Mesenchymal stem cell (in vitro differentiated cells and primary cell): ENCODE data around the gene WNK1.
"Not testable (repeated sequence)": the region's sequence is repeated elsewhere in the genome, so short reads cannot be mapped to it uniquely, and the experiment has no call there.

Experiments used
- DNase-seq: peaks from one replicate; pipeline ENCODE4 v3.0.0-alpha.2; 2013
- H2AFZ ChIP-seq: one replicate; pipeline ENCODE4 v1.6.1; 2013; ENCODE audit warnings: low read depth, mild to moderate bottlenecking, control low read depth, inconsistent platforms, low read length, moderate library complexity
- H2AK5ac ChIP-seq: 2 replicates; pipeline ENCODE4 v1.6.1; 2013; ENCODE audit warnings: low read length, moderate library complexity, mild to moderate bottlenecking, inconsistent platforms; ENCODE audit not compliant: severe bottlenecking
- H2BK120ac ChIP-seq: one replicate; pipeline ENCODE4 v1.6.1; 2013; ENCODE audit warnings: low read depth, mild to moderate bottlenecking, inconsistent platforms, low read length, moderate library complexity
- H2BK12ac ChIP-seq, 2 experiments: one replicate each; pipeline ENCODE4 v1.6.1; 2013; ENCODE audit warnings: inconsistent platforms in 2 of 2, low read length in 2 of 2, mild to moderate bottlenecking in 2 of 2, moderate library complexity in 2 of 2, control low read depth in 1 of 2
- H2BK15ac ChIP-seq: one replicate; pipeline ENCODE4 v1.6.1; 2013; ENCODE audit warnings: mild to moderate bottlenecking, low read depth, inconsistent platforms; ENCODE audit not compliant: poor library complexity, severe bottlenecking
- H2BK5ac ChIP-seq: 2 replicates; pipeline ENCODE4 v1.6.1; 2013; ENCODE audit warnings: low read depth, mild to moderate bottlenecking, low read length, control low read depth, inconsistent platforms; ENCODE audit not compliant: poor library complexity, severe bottlenecking
- H3K14ac ChIP-seq, 2 experiments: one replicate each; pipeline ENCODE4 v1.6.1; 2013; ENCODE audit warnings: inconsistent platforms in 2 of 2, low read length in 2 of 2, control low read depth in 1 of 2, mild to moderate bottlenecking in 1 of 2, moderate library complexity in 1 of 2
- H3K18ac ChIP-seq, 2 experiments: one replicate each; pipeline ENCODE4 v1.6.1; 2013; ENCODE audit warnings: inconsistent platforms in 2 of 2, low read length in 2 of 2, control low read depth in 1 of 2, low read depth in 1 of 2, mild to moderate bottlenecking in 1 of 2
- H3K23ac ChIP-seq, 2 experiments: one replicate each; pipeline ENCODE4 v1.6.1; 2013; ENCODE audit warnings: inconsistent platforms in 2 of 2, low read length in 2 of 2, mild to moderate bottlenecking in 2 of 2, moderate library complexity in 2 of 2, control low read depth in 1 of 2
- H3K27ac ChIP-seq: 2 replicates; pipeline ENCODE4 v1.5.1; 2013; ENCODE audit warnings: mild to moderate bottlenecking, moderate library complexity, low read length, control low read depth, inconsistent platforms; ENCODE audit not compliant: poor library complexity, severe bottlenecking
- H3K27me3 ChIP-seq, 2 experiments: 2 replicates each; pipeline versions ENCODE4 v1.6.1 to v1.7.0; 2013; ENCODE audit warnings: low read length in 2 of 2, mild to moderate bottlenecking in 2 of 2, moderate library complexity in 2 of 2, control low read depth in 1 of 2, inconsistent platforms in 1 of 2; ENCODE audit not compliant: control insufficient read depth in 1 of 2, insufficient read depth in 1 of 2
- H3K36me3 ChIP-seq, 2 experiments: 2 replicates each; pipeline versions ENCODE4 v1.6.1 to v1.7.0; 2013; ENCODE audit warnings: low read length in 2 of 2, control low read depth in 1 of 2, inconsistent platforms in 1 of 2, low read depth in 1 of 2, mild to moderate bottlenecking in 1 of 2; ENCODE audit not compliant: insufficient read depth in 2 of 2, control insufficient read depth in 1 of 2
- H3K4ac ChIP-seq, 2 experiments: one replicate each; pipeline ENCODE4 v1.6.1; 2013; ENCODE audit warnings: inconsistent platforms in 2 of 2, low read length in 2 of 2, mild to moderate bottlenecking in 2 of 2, moderate library complexity in 2 of 2, control low read depth in 1 of 2, low read depth in 1 of 2
- H3K4me1 ChIP-seq: 2 replicates; pipeline ENCODE4 v1.6.1; 2013; ENCODE audit warnings: low read depth, low read length, control low read depth; ENCODE audit not compliant: control insufficient read depth, insufficient read depth
- H3K4me2 ChIP-seq: 2 replicates; pipeline ENCODE4 v1.6.1; 2013; ENCODE audit warnings: low read length, mild to moderate bottlenecking, inconsistent platforms; ENCODE audit not compliant: poor library complexity, severe bottlenecking
- H3K4me3 ChIP-seq, 2 experiments: 2 replicates each; pipeline versions ENCODE4 v1.5.1 to v1.7.0; 2013; ENCODE audit warnings: low read length in 2 of 2, mild to moderate bottlenecking in 2 of 2, control low read depth in 1 of 2, low read depth in 1 of 2; ENCODE audit not compliant: insufficient read depth in 1 of 2
- H3K79me1 ChIP-seq: replicated peaks from 2 replicates; pipeline ENCODE4 v1.6.1; 2013; ENCODE audit warnings: mild to moderate bottlenecking, control low read depth, low read length, inconsistent platforms; ENCODE audit not compliant: poor library complexity, severe bottlenecking
- H3K9ac ChIP-seq: 2 replicates; pipeline ENCODE4 v1.7.0; 2013; ENCODE audit warnings: mild to moderate bottlenecking, low read length, moderate library complexity
- H3K9me3 ChIP-seq: 2 replicates; pipeline ENCODE4 v1.7.0; 2013; ENCODE audit warnings: mild to moderate bottlenecking, low read length; ENCODE audit not compliant: control insufficient read depth
- H4K8ac ChIP-seq: one replicate; pipeline ENCODE4 v1.6.1; 2013; ENCODE audit warnings: inconsistent platforms, mild to moderate bottlenecking, low read length, moderate library complexity
- H4K91ac ChIP-seq: one replicate; pipeline ENCODE4 v1.6.1; 2013; ENCODE audit warnings: mild to moderate bottlenecking, low read length, inconsistent platforms
- WGBS: methylation state at CpG from one replicate; pipeline ENCODE4 v1.1.7; 2013; ENCODE audit warnings: mixed read lengths; 5-methylcytosine and 5-hydroxymethylcytosine counted together

The WNK1 gene

GRCh38 chr12:848882-849527 lies 96.6 kb downstream of the WNK1 start:
- H3K18ac ChIP-seq: no peak overlapping the region
- no peak overlapping the region for H2AFZ ChIP-seq
- H3K27ac ChIP-seq: peak overlapping the region; percentile 56
- H2BK15ac ChIP-seq: no peak overlapping the region
- no peak for DNase-seq
- H3K36me3 ChIP-seq: peaks cover 3 to 13% of the 10 kb centered on the region in 2 experiments
- H2AK5ac ChIP-seq: no peak overlapping the region
- no peak overlapping the region for H4K8ac ChIP-seq
- no peak overlapping the region for H2BK5ac ChIP-seq
- no peak overlapping the region for H3K14ac ChIP-seq
- no peak overlapping the region for H3K4me2 ChIP-seq
- H4K91ac ChIP-seq: no peak overlapping the region
- peaks cover 10% of the 10 kb centered on the region for H3K79me1 ChIP-seq
- H3K9me3 ChIP-seq: no peaks in the 10 kb centered on the region
- H3K4me3 ChIP-seq: no peak overlapping the region
- H2BK12ac ChIP-seq: no peak overlapping the region
- no peaks in the 10 kb centered on the region for H3K27me3 ChIP-seq
- H3K9ac ChIP-seq: peak overlapping the region; percentile 85
- H3K4me1 ChIP-seq: peaks cover 3% of the 10 kb centered on the region
- H3K4ac ChIP-seq: no peak overlapping the region
- WGBS: 100% methylated on average over 2 of the region's 2 CpGs
- H3K23ac ChIP-seq: no peak overlapping the region
- H2BK120ac ChIP-seq: no peak overlapping the region

- H2BK15ac ChIP-seq, H2BK12ac ChIP-seq, DNase-seq, H3K4me1 ChIP-seq, H3K23ac ChIP-seq, H3K79me1 ChIP-seq, H4K91ac ChIP-seq, H4K8ac ChIP-seq, H3K4me3 ChIP-seq, H2BK5ac ChIP-seq, H3K27ac ChIP-seq, H2AK5ac ChIP-seq, H3K9me3 ChIP-seq, H3K4ac ChIP-seq, H3K4me2 ChIP-seq, H2BK120ac ChIP-seq, H2AFZ ChIP-seq, H3K27me3 ChIP-seq, H3K18ac ChIP-seq, H3K9ac ChIP-seq, H3K14ac ChIP-seq: not testable (repeated sequence)
- peaks cover 3 to 13% of the 10 kb centered on the region in 2 experiments for H3K36me3 ChIP-seq
- no CpG with 5 or more reads among the region's 4 CpGs for WGBS
Observed at GRCh38 chr12:849733-850437, 97.5 kb downstream of the WNK1 start.

GRCh38 chr12:851343-851742 lies 99.0 kb downstream of the WNK1 start:
- Histone ChIP-seq H2BK5ac (no peak overlapping the region), H3K27ac (no peak overlapping the region), H2AFZ (no peak overlapping the region), H2BK120ac (no peak overlapping the region), H4K91ac (no peak overlapping the region), H3K4ac (no peak overlapping the region), H3K36me3 (peaks cover 1 to 3% of the 10 kb centered on the region in 2 experiments), H3K4me3 (peak overlapping the region in 1 of 2 experiments; percentile 55), H3K4me2 (no peak overlapping the region), H2BK12ac (no peak overlapping the region), H3K27me3 (no peaks in the 10 kb centered on the region), H4K8ac (no peak overlapping the region), H3K9me3 (no peaks in the 10 kb centered on the region), H2AK5ac (no peak overlapping the region), H3K14ac (no peak overlapping the region), H3K9ac (peak overlapping the region; percentile 81), H3K18ac (no peak overlapping the region), H3K79me1 (peaks cover 8% of the 10 kb centered on the region), H3K4me1 (peaks cover 3% of the 10 kb centered on the region), H3K23ac (no peak overlapping the region), H2BK15ac (no peak overlapping the region)
- WGBS: 95% methylated on average over 1 of the region's 1 CpG
- DNase-seq: peak; percentile 21

- H4K91ac ChIP-seq: no peak overlapping the region
- no peak overlapping the region for H2BK15ac ChIP-seq
- peaks cover 10% of the 10 kb centered on the region for H3K79me1 ChIP-seq
- H3K14ac ChIP-seq: no peak overlapping the region
- peak; percentile 76 for DNase-seq
- peak overlapping the region; percentile 81 for H3K9ac ChIP-seq
- H2AK5ac ChIP-seq: no peak overlapping the region
- no peak overlapping the region for H2BK12ac ChIP-seq
- peak overlapping the region in 1 of 2 experiments; percentile 55 for H3K4me3 ChIP-seq
- no peak overlapping the region for H3K4ac ChIP-seq
- peaks cover 0 to 3% of the 10 kb centered on the region in 2 experiments for H3K36me3 ChIP-seq
- H2BK5ac ChIP-seq: no peak overlapping the region
- WGBS: 83% methylated on average over 2 of the region's 3 CpGs
- H2BK120ac ChIP-seq: no peak overlapping the region
- no peak overlapping the region for H2AFZ ChIP-seq
- H3K23ac ChIP-seq: no peak overlapping the region
- no peak overlapping the region for H3K18ac ChIP-seq
- H3K4me2 ChIP-seq: no peak overlapping the region
- H3K27ac ChIP-seq: no peak overlapping the region
- no peaks in the 10 kb centered on the region for H3K9me3 ChIP-seq
- H3K27me3 ChIP-seq: no peaks in the 10 kb centered on the region
- H4K8ac ChIP-seq: no peak overlapping the region
- peaks cover 3% of the 10 kb centered on the region for H3K4me1 ChIP-seq
Observed at GRCh38 chr12:851913-852312, 99.5 kb downstream of the WNK1 start.
